ENCODE data around the gene CAMKMT.

CAMKMT gene

GRCh38 chr2:44470151-44470550, 108.4 kb downstream of the CAMKMT start:
- TF ChIP-seq CTCF (IDR thresholded peaks at IDR 0.05; ENCODE audit: poor library complexity, severe bottlenecking), result no peak
- Histone ChIP-seq H3K27ac (ENCODE audit: poor library complexity, severe bottlenecking) (no peak overlapping the region), H3K4me1 (ENCODE audit: insufficient read depth, poor library complexity, severe bottlenecking) (no peaks in the 10 kb centered on the region), H3K27me3 (ENCODE audit: insufficient read depth, poor library complexity, severe bottlenecking) (no peaks in the 10 kb centered on the region), H3K4me3 (ENCODE audit: severe bottlenecking) (no peak overlapping the region), H3K9me3 (ENCODE audit: severe bottlenecking) (no peaks in the 10 kb centered on the region), H3K36me3 (ENCODE audit: low read depth) (no peaks in the 10 kb centered on the region)
- no peak for DNase-seq (ENCODE audit: low spot score)
- ATAC-seq (ENCODE audit: low read depth), result no peak

- H3K4me3 ChIP-seq (ENCODE audit: severe bottlenecking), result no peak overlapping the region
Measured at GRCh38 chr2:44477657-44478414, 116.1 kb downstream of the CAMKMT start.

GRCh38 chr2:44479127-44479887, 117.6 kb downstream of the CAMKMT start:
- Histone ChIP-seq H3K36me3 (ENCODE audit: low read depth) (no peaks in the 10 kb centered on the region), H3K27me3 (ENCODE audit: insufficient read depth, poor library complexity, severe bottlenecking) (no peaks in the 10 kb centered on the region), H3K9me3 (ENCODE audit: severe bottlenecking) (no peaks in the 10 kb centered on the region), H3K27ac (ENCODE audit: poor library complexity, severe bottlenecking) (no peak overlapping the region), H3K4me3 (ENCODE audit: severe bottlenecking) (no peak overlapping the region), H3K4me1 (ENCODE audit: insufficient read depth, poor library complexity, severe bottlenecking) (no peaks in the 10 kb centered on the region)
- TF ChIP-seq CTCF (IDR thresholded peaks at IDR 0.05; ENCODE audit: poor library complexity, severe bottlenecking), result peak; percentile 99
- ATAC-seq (ENCODE audit: low read depth), result peak; percentile 89
- DNase-seq (ENCODE audit: low spot score), result no peak

More at GRCh38 chr2:44477657-44478414, 116.1 kb downstream of the CAMKMT start:
- no peaks in the 10 kb centered on the region for H3K36me3 ChIP-seq (ENCODE audit: low read depth)
- no peaks in the 10 kb centered on the region for H3K9me3 ChIP-seq (ENCODE audit: severe bottlenecking)
- ATAC-seq (ENCODE audit: low read depth), result no peak
- DNase-seq (ENCODE audit: low spot score), result no peak
- H3K4me1 ChIP-seq (ENCODE audit: insufficient read depth, poor library complexity, severe bottlenecking), result no peaks in the 10 kb centered on the region
- no peak for TF ChIP-seq CTCF (IDR thresholded peaks at IDR 0.05; ENCODE audit: poor library complexity, severe bottlenecking)
- no peaks in the 10 kb centered on the region for H3K27me3 ChIP-seq (ENCODE audit: insufficient read depth, poor library complexity, severe bottlenecking)
- H3K27ac ChIP-seq (ENCODE audit: poor library complexity, severe bottlenecking), result no peak overlapping the region

- no peak for TF ChIP-seq CTCF (IDR thresholded peaks at IDR 0.05; ENCODE audit: poor library complexity, severe bottlenecking)
- DNase-seq (ENCODE audit: low spot score) (no peak), ATAC-seq (ENCODE audit: low read depth) (no peak)
- no peak overlapping the region for H3K4me3 ChIP-seq (ENCODE audit: severe bottlenecking)
- H3K36me3 ChIP-seq (ENCODE audit: low read depth), result no peaks in the 10 kb centered on the region
- H3K27ac ChIP-seq (ENCODE audit: poor library complexity, severe bottlenecking), result no peak overlapping the region
- H3K9me3 ChIP-seq (ENCODE audit: severe bottlenecking), result no peaks in the 10 kb centered on the region
- no peaks in the 10 kb centered on the region for H3K27me3 ChIP-seq (ENCODE audit: insufficient read depth, poor library complexity, severe bottlenecking)
- H3K4me1 ChIP-seq (ENCODE audit: insufficient read depth, poor library complexity, severe bottlenecking), result no peaks in the 10 kb centered on the region
Measured at GRCh38 chr2:44480068-44480467, 118.3 kb downstream of the CAMKMT start.

Data from RWPE2 (cell line).